SK-N-SH treated with all-trans-retinoic acid at 6 μM for 48 hours (cell line): ENCODE data around the gene NEGR1.

Experiments
- ISL1 ChIP-seq: fragments of 250-450 bp; sonication (Bioruptor Pico); IDR thresholded peaks from 2 replicates; pipeline ENCODE4 v2.1.2; 2022; ENCODE audit warnings: mild to moderate bottlenecking, moderate library complexity
- PATZ1 ChIP-seq: fragments of 250-450 bp; sonication (Bioruptor Pico); IDR thresholded peaks from 2 replicates; pipeline ENCODE4 v1.8.0; 2020; ENCODE audit warnings: mild to moderate bottlenecking, moderate library complexity, borderline replicate concordance
- TOX ChIP-seq: fragments of 250-450 bp; sonication (Bioruptor Pico); IDR thresholded peaks from 2 replicates; pipeline ENCODE4 v1.8.0; 2021; ENCODE audit warnings: mild to moderate bottlenecking, moderate library complexity, borderline replicate concordance
- TSHZ2 ChIP-seq: fragments of 250-450 bp; sonication (Bioruptor Pico); IDR thresholded peaks from 2 replicates; pipeline ENCODE4 v1.5.0; 2020; ENCODE audit warnings: mild to moderate bottlenecking, moderate library complexity
- ZFP30 ChIP-seq: fragments of 450-650 bp; formaldehyde crosslinking; IDR thresholded peaks from 2 replicates; pipeline ENCODE4 v1.5.0; 2022; ENCODE audit warnings: mild to moderate bottlenecking, moderate library complexity
- ZNF70 ChIP-seq: fragments of 450-650 bp; formaldehyde crosslinking; IDR thresholded peaks from 2 replicates; pipeline ENCODE4 v1.5.0; 2020; ENCODE audit warnings: mild to moderate bottlenecking, moderate library complexity

GRCh38 chr1:71783071-71783470, 499.3 kb downstream of the NEGR1 start:
- TF ChIP-seq TSHZ2 (no peak), PATZ1 (CRISPR knock-in tag) (no peak), ZNF70 (CRISPR knock-in tag) (no peak), TOX (CRISPR knock-in tag) (no peak), ZFP30 (CRISPR knock-in tag) (no peak), ISL1 (CRISPR knock-in tag) (no peak)
